ENCODE measurements around the gene ASB13. TPM values are rescaled to one million over a fixed set of nuclear protein-coding genes. Genes with fewer than 3 reads are reported as not detected.

The ASB13 gene
- total RNA-seq, 4 donors from 2014 or later, result 11.6 to 18.6 (median 16.5) TPM

DNA sequence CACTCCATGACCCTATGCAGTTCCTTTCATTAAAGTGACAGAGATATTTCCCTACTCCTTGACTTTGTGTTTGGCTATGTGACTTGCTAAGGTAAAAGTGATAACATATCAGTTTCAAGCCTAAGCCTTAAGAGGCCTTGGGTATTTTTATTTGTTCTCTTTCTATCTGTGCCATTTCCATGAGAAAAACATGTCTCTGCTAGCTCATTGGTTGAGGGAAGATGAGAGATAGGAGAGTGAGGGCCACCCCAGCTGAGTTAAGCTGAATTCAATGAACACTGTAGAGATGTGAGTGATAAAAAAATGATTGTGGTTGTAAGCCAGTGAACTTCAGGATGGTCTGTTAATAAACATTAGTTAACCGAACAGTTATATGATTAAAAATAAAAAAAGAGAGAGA, 31.7 kb upstream of the ASB13 start:
- Histone ChIP-seq H3K9me3 (no peaks in the 10 kb centered on the region), H3K27me3 (no peaks in the 10 kb centered on the region), H3K4me3 (no peak overlapping the region), H3K36me3 (no peaks in the 10 kb centered on the region), H3K4me1 (peaks cover 4% of the 10 kb centered on the region), H3K27ac (no peak overlapping the region)
- no peak for DNase-seq (ENCODE audit: low spot score in 2 of 2)
- WGBS, result 91% methylated on average over 1 of the region's 1 CpG
- TF ChIP-seq, protein P1, sequence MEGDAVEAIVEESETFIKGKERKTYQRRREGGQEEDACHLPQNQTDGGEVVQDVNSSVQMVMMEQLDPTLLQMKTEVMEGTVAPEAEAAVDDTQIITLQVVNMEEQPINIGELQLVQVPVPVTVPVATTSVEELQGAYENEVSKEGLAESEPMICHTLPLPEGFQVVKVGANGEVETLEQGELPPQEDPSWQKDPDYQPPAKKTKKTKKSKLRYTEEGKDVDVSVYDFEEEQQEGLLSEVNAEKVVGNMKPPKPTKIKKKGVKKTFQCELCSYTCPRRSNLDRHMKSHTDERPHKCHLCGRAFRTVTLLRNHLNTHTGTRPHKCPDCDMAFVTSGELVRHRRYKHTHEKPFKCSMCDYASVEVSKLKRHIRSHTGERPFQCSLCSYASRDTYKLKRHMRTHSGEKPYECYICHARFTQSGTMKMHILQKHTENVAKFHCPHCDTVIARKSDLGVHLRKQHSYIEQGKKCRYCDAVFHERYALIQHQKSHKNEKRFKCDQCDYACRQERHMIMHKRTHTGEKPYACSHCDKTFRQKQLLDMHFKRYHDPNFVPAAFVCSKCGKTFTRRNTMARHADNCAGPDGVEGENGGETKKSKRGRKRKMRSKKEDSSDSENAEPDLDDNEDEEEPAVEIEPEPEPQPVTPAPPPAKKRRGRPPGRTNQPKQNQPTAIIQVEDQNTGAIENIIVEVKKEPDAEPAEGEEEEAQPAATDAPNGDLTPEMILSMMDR (IDR thresholded peaks at IDR 0.05), result no peak
- no peak for TF ChIP-seq POLR2A (IDR thresholded peaks at IDR 0.05)

- WGBS, result 92% methylated on average over 2 of the region's 2 CpGs
- peaks cover 9% of the 10 kb centered on the region for H3K4me1 ChIP-seq
Measured at GRCh38 chr10:5697342-5697741, 30.9 kb upstream of the ASB13 start.

DNA sequence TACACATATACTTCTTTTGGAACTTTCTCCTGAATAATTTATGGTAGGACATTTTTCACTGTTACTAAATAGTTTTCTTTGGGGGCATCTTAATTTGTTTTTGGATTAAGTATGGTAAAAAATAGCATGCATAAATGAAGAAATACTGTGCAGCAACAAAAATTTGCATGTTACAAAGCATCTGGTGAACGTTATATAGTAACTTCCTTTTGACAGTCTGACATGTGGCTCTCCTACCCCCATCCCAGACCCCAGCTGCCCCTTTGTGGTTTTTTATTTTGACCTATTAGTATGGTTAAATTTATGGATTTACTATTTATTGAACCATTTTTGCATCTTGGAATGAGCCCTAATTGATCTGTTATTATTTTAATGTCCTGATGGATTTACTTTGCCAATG, 28.2 kb upstream of the ASB13 start:
- no peak overlapping the region for H3K4me3 ChIP-seq
- H3K27me3 ChIP-seq, result no peaks in the 10 kb centered on the region
- H3K27ac ChIP-seq, result no peak overlapping the region
- H3K4me1 ChIP-seq, result peaks cover 19% of the 10 kb centered on the region
- no peaks in the 10 kb centered on the region for H3K9me3 ChIP-seq
- WGBS, result 62% methylated on average over 1 of the region's 1 CpG
- no peak for TF ChIP-seq POLR2AphosphoS5 (IDR thresholded peaks at IDR 0.05)
- TF ChIP-seq, protein P1 (IDR thresholded peaks at IDR 0.05), result no peak
- TF ChIP-seq POLR2A (IDR thresholded peaks at IDR 0.05), result no peak
- TF ChIP-seq EP300 (IDR thresholded peaks at IDR 0.05), result no peak
- H3K36me3 ChIP-seq, result no peaks in the 10 kb centered on the region
- DNase-seq (ENCODE audit: low spot score in 2 of 2), result no peak

More at GRCh38 chr10:5697342-5697741, 30.9 kb upstream of the ASB13 start:
- no peaks in the 10 kb centered on the region for H3K36me3 ChIP-seq
- DNase-seq (ENCODE audit: low spot score in 2 of 2), result no peak
- H3K9me3 ChIP-seq, result no peaks in the 10 kb centered on the region
- H3K4me3 ChIP-seq, result no peak overlapping the region
- no peaks in the 10 kb centered on the region for H3K27me3 ChIP-seq
- TF ChIP-seq, protein P1 (IDR thresholded peaks at IDR 0.05), result no peak
- TF ChIP-seq POLR2A (IDR thresholded peaks at IDR 0.05), result no peak
- no peak for TF ChIP-seq EP300 (IDR thresholded peaks at IDR 0.05)
- no peak for TF ChIP-seq POLR2AphosphoS5 (IDR thresholded peaks at IDR 0.05)
- H3K27ac ChIP-seq, result no peak overlapping the region

- no peaks in the 10 kb centered on the region for H3K27me3 ChIP-seq
- DNase-seq (ENCODE audit: low spot score in 2 of 2), result no peak
- no peaks in the 10 kb centered on the region for H3K36me3 ChIP-seq
- H3K4me1 ChIP-seq, result peaks cover 19% of the 10 kb centered on the region
- H3K4me3 ChIP-seq, result peak overlapping the region; percentile 50
- no peak overlapping the region for H3K27ac ChIP-seq
- WGBS, result 38% methylated on average over 14 of the region's 49 CpGs
- no peaks in the 10 kb centered on the region for H3K9me3 ChIP-seq
- no peak for TF ChIP-seq POLR2A (IDR thresholded peaks at IDR 0.05)
Measured at GRCh38 chr10:5692461-5693358, 26.3 kb upstream of the ASB13 start.

GRCh38 chr10:5691786-5692185, 25.4 kb upstream of the ASB13 start:
- no peaks in the 10 kb centered on the region for H3K9me3 ChIP-seq
- no peak for DNase-seq (ENCODE audit: low spot score in 2 of 2)
- peaks cover 24% of the 10 kb centered on the region for H3K4me1 ChIP-seq
- H3K4me3 ChIP-seq, result peak overlapping the region; percentile 50
- no peaks in the 10 kb centered on the region for H3K36me3 ChIP-seq
- H3K27ac ChIP-seq, result no peak overlapping the region
- TF ChIP-seq, protein P1 (IDR thresholded peaks at IDR 0.05), result no peak
- no peak for TF ChIP-seq EP300 (IDR thresholded peaks at IDR 0.05)
- no peaks in the 10 kb centered on the region for H3K27me3 ChIP-seq
- 56% methylated on average over 8 of the region's 8 CpGs for WGBS
